Thoracic aorta endothelial cell (primary cell): ENCODE measurements around the gene FBXO36. TPM values are rescaled to one million over a fixed set of nuclear protein-coding genes. Genes with fewer than 3 reads are reported as not detected.

Source experiments
- small RNA-seq: library from RNA; depleted of rRNA; stranded (forward); fragments of <200 nt; gene quantifications from one replicate; pipeline ENCODE3, GENCODE V24; 2012
- total RNA-seq: library from RNA; depleted of rRNA; stranded (reverse); fragments of >200 nt; gene quantifications from 2 replicates; pipeline ENCODE4 v1.2.3, GENCODE V29; 2012

Gene FBXO36
- 1.6 TPM in 2 replicates for total RNA-seq

GRCh38 chr2:229922449-229923386, at the start of gene FBXO36:
FBXO36 (plus strand) TSS chr2:229922503; CDS start chr2:229922514, 11 bp downstream.

GRCh38 chr2:229921892-229922448, 333 bp upstream of the FBXO36 start, which contains the start of gene TRIP12:
TRIP12 (minus strand) TSS chr2:229922009; CDS start chr2:229880079, 41,930 bp downstream.

Small RNA genes within 50 kb of the gene (small RNA-seq; reads per million reads assigned to genes)
- gene RNU6-1027P (not detected), gene RNU6-613P (not detected), gene RNU6-964P (not detected), gene RNY4P19 (not detected)

Other genes with a start within 250 kb of the FBXO36 start
- 0.07 and 0.13 TPM in 2 replicates for gene DNER, start 207.9 kb upstream of the FBXO36 start, total RNA-seq
- 348 and 389 TPM in 2 replicates for gene TRIP12, start 494 bp upstream of the FBXO36 start, total RNA-seq
- 0.13 and 0.93 TPM in 2 replicates for gene SLC16A14, start 146.4 kb downstream of the FBXO36 start, total RNA-seq